ENCODE measurements around the gene F8. TPM values are rescaled to one million over a fixed set of nuclear protein-coding genes. Genes with fewer than 3 reads are reported as not detected.
"Not testable (repeated sequence)": the region's sequence is repeated elsewhere in the genome, so short reads cannot be mapped to it uniquely, and the experiment has no call there.

F8 gene
- total RNA-seq, 4 donors from 2014 or later: 11.8 to 63.0 (median 28.5) TPM

DNA sequence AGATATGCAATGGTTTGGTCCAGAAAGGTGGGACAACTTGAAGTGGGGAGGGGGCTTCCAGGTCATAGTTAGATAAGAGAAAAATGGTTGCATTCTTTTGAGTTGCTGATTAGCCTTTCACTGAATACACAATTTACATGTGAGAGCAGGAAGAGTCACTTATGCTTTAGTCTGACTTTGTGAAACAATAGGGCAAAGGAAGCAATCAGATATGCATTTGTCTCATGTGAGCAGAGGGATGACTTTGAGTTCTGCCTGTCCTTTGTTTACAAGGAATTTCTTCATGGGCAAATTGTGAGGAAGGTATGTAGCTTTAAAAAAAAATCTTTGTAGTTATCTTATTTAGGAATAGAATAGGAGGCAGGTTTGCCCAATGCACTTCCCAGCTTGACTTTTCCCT is 201.0 kb downstream of the F8 start:
- H3K9me3 ChIP-seq: no peaks in the 10 kb centered on the region
- TF ChIP-seq POLR2A (IDR thresholded peaks at IDR 0.05) (no peak), CTCF (IDR thresholded peaks at IDR 0.05) (no peak)
- no peaks in the 10 kb centered on the region for H3K27me3 ChIP-seq
- intact Hi-C loops (cut with DNase I; ENCODE audit: low total_unique reads): no loop called here
- no peak overlapping the region for H3K4me3 ChIP-seq
- no peak overlapping the region for H3K27ac ChIP-seq
- no peaks in the 10 kb centered on the region for H3K4me1 ChIP-seq
- H3K36me3 ChIP-seq: no peaks in the 10 kb centered on the region
- DNase-seq: no peak

GRCh38 chrX:154819771-154820341 is 202.7 kb downstream of the F8 start:
- Histone ChIP-seq H3K36me3 (no peaks in the 10 kb centered on the region), H3K4me1 (no peaks in the 10 kb centered on the region), H3K9me3 (no peaks in the 10 kb centered on the region), H3K27ac (no peak overlapping the region), H3K4me3 (no peak overlapping the region), H3K27me3 (no peaks in the 10 kb centered on the region)
- intact Hi-C loops (cut with DNase I; ENCODE audit: low total_unique reads): no loop called here
- no peak for DNase-seq
- TF ChIP-seq POLR2A (IDR thresholded peaks at IDR 0.05) (no peak), CTCF (IDR thresholded peaks at IDR 0.05) (no peak)

- no peaks in the 10 kb centered on the region for H3K9me3 ChIP-seq
- TF ChIP-seq CTCF (IDR thresholded peaks at IDR 0.05): no peak
- no peak for TF ChIP-seq POLR2A (IDR thresholded peaks at IDR 0.05)
- DNase-seq: no peak
- peaks cover 0 to 6% of the 10 kb centered on the region in 2 donors for H3K27me3 ChIP-seq
- H3K4me3 ChIP-seq: no peak overlapping the region
- no peaks in the 10 kb centered on the region for H3K4me1 ChIP-seq
- intact Hi-C loops (cut with DNase I; ENCODE audit: low total_unique reads): no loop called here
- no peak overlapping the region for H3K27ac ChIP-seq
- no peaks in the 10 kb centered on the region for H3K36me3 ChIP-seq
Measured at GRCh38 chrX:154818916-154819770, 203.4 kb downstream of the F8 start.

DNA sequence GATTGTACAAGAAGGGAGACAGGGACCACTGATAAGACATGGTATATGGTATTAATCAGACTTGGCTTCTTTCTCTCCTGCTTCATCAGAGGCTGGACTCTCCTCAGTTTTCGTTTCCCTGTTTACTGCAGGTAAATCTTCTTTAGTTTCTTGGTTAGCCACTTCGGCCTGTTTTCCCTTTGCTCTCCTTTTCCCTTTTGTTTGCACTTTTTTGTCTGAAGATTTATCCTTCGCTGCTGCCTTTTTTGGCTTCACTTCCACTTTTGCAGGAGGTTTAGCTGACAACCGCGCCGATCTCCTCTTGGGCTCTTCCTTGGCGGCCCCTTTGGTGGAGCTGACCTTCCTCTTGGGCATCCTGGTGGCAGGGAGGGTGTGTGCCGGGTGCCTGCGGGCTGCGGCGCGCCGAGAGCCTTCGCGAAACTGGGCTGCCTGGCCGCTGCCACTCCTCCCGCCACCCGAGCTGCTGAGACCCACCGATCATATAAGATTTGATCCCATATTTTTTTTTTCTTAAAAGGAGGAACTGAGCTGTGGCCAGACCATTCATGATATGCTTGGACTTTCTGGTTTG is 205.4 kb downstream of the F8 start:
- H3K4me3 ChIP-seq; H3K27ac ChIP-seq; DNase-seq; H3K27me3 ChIP-seq; H3K36me3 ChIP-seq; H3K4me1 ChIP-seq; H3K9me3 ChIP-seq; intact Hi-C loops (cut with DNase I; ENCODE audit: low total_unique reads): not testable (repeated sequence)

DNA sequence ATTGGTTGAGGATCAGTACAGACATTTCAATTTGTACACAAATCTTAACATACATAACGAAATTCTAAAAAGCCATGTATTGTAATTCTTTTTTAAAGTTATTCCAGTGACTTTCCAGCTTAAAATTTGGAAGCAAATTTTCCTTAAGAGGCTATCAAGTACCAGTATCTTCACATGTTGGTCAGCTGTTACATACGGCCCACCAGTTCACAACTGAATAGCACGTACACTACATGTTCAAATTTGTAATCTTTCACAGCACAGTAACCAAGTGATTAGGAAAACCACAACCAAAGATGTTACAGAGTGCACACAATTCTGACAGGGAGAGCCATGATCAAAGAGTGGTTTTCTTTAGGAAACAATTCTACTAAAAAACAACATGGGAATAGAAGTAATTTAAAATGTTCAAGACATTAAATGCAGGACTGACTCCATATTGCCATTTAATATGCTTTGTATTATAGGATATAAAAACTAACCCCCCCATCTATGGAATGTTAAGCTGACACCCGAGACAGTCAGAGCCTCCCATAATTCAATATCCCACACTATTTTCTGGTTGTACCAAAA is 206.1 kb downstream of the F8 start:
- H3K9me3 ChIP-seq; H3K27me3 ChIP-seq; DNase-seq; H3K27ac ChIP-seq; H3K4me1 ChIP-seq; H3K4me3 ChIP-seq; H3K36me3 ChIP-seq; intact Hi-C loops (cut with DNase I; ENCODE audit: low total_unique reads): not testable (repeated sequence)

GRCh38 chrX:154815274-154815818 is 207.2 kb downstream of the F8 start:
- Histone ChIP-seq H3K9me3 (no peaks in the 10 kb centered on the region), H3K4me1 (no peaks in the 10 kb centered on the region), H3K4me3 (no peak overlapping the region), H3K27me3 (peaks cover 0 to 6% of the 10 kb centered on the region in 2 donors), H3K27ac (no peak overlapping the region), H3K36me3 (no peaks in the 10 kb centered on the region)
- DNase-seq: no peak
- no peak for TF ChIP-seq POLR2A (IDR thresholded peaks at IDR 0.05)
- no peak for TF ChIP-seq CTCF (IDR thresholded peaks at IDR 0.05)
- intact Hi-C loops (cut with DNase I; ENCODE audit: low total_unique reads): no loop called here
